NCI-H2227 (cell line): ENCODE results near the gene MSI2.
A peak's percentile ranks its signal among the peaks of the same experiment; 100 is the strongest.

Experiments used
- DNase-seq: peaks from one replicate; lab custom pipeline; 2025; ENCODE audit not compliant: unreplicated experiment; lab: John Stamatoyannopoulos, UW

MSI2 gene

DNA sequence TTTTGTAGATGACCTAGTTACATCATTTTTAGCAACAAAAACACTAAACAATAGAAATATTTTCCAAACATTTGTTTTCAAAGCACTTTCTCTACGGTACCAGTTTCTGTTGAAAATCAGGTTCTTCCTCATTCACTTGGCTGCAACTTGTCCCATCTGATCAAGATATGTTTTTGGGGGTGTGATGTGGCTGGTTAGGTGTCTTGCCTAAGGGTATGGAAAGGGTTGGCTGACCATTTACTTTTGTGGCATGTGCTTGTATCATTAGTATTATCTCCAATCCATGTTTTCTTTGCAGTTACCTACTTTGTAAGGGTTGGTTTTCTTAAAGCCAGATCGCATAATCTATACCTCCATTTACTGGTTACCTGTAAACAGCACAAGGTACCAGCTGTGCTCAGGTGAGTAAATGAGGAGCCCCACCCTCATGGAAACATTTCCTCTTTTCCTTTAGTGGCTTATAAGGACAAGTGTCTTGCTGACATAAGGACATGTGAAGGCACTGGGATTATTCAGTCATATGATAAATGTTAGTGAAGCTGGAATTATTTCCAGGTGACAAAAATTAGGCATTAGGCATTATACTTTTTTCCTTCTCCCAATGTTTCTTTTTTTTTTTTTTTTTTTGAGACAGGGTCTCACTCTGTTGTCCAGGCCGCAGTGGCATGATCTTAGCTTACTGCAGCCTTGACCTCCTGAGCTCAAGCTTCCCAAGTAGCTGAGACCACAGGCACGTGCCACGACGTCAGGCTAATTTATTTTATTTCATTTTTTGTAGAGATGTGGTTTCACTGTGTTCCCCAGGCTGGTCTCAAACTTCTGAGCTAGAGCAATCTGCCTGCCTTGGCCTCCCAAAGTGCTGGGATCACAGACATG lies 326.8 kb downstream of the MSI2 start:
- no peak for DNase-seq

DNA sequence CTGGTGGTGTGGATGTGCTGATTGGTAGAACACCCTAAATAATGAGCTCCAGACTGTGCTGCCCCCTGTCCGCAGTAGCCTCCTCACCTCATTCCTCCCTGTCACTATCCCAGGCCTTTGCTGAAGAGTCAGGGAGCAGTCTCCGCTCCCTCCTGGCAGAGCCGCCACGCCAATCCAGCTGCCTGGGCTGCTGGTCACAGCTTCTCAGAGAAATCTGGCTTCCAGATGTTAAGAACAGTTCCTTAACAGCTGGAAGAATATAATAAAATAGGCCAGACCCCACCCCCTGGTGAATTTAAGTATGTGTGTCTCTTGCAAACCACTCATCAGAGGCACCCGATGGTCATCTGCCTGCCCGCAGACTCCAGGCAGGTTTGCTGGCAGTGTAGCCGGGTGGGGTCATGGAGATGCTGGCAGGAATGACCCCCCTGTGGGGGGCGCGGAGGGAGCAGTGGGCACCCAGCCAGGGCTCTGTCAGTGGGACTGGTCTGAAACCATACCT lies 327.8 kb downstream of the MSI2 start:
- no peak for DNase-seq

DNA sequence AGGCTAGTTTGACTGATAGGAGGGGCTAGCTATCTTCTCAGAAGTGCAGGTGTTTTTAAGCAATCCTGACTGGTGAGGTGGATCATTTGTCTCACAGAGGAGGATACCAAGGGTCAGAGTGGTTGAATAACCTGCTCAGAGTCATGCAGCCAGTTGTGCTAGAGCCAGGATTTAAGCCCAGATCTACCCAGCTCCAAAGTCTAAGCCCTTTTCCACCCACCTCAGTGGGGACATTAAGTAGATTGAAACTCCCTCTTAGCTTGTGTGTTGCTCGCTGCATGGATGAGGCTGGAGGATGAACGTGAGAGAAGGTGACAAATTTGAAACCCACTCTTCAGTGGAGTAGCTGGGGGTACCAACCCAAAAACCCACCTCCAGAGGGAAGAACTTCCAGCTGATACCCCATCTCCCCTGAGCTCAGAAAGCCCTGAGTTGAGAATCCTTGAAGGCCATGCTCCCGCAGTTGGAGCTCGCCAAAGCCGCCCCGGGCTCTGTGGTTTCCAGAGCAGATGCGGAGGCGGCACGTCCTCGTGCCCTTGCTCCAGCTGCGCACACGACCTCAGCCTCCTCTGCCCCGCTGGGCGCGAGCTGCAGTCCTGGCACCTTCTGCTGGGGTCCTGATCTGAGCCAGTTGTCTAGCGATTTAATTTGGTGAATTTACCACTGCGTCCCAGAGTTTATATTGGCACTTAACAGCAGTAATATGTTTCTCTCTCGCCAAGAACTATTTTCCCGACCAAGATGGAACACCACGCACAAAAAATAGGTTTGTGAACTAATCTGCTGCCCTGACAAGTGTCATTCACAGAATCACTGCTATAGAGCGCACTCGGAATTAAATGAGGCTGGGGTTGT lies 329.2 kb downstream of the MSI2 start:
- DNase-seq: peak; percentile 50

DNA sequence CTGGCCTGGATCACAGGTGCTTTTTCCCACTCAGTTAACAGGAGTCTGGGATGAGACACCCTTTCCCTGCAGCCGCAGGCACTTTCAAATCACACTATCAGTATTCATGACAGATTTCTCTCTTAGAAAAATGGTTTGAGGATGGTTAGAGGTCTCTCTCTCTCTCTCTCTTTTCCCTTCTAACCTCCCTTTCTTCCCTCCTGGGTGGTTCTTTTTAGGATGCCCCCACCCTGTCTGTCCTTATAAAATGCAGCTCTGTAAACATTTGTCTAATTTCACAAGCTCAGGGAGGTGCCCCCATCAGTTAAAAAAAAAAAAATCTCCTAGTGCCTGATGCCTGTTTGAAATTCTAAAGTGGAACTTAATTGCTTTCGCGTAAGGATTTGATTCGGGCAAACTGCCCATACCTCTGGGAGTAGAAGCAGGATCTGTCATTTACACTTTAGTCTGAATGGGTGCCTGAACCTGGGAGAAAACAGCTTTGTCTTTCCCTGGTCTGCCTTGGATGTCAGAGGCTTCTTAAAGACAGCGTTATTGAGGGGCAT lies 329.9 kb downstream of the MSI2 start:
- peak; percentile 38 for DNase-seq

DNA sequence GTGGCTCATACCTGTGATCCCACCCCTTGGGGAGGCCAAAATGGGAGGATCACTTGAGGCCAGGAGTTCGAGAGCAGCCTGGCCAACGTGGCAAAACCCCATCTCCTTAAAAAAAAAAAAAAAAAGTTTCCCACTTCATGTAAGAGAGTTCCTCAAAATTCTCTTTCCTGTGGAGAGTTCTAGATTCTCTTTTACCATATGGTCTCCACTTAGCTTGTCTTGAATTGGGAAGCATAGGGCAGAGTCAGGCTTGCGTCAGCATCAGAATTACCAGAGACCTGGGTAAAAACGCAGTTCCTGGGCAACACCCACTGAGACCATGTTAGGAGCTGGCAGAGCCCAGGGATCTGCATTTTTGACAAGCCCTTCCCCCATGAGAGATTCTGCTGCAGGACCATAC lies 330.4 kb downstream of the MSI2 start:
- DNase-seq: no peak

DNA sequence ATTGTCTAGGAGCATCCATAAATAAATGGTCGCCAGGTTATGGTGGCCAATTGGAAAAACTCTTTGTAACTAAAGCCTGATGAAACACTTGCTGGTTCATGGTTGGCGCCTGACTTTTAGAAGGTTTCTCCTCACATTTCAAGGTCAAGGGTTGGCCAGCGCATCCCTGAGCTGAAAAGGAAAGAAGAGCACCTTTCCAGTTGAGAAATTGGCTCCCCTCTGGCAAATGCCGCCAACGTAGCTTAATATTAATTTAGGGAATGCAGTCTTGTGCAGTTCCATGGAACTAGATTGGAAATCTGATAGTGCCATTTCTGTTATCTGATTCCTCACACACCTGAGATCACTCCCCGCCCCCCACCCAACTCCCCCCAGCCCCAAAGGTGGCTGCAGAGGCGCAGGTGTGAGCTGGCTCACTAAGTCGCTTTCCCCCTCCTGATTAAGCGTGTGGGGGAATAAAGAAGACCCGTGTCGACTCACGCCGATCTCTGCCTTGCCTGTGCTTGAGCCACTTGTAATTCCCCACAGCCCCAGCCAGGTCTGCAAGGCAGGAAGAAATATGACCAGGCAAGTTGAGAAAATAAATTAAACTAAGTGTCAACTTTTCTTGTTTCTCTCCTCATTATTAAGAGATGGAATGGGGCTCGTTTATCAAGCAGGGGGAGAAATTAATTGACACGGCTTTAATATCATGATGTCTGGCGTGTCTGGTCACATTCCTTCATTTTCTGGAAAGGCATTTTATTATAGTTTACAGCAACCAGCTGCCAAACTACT lies 331.1 kb downstream of the MSI2 start:
- no peak for DNase-seq

DNA sequence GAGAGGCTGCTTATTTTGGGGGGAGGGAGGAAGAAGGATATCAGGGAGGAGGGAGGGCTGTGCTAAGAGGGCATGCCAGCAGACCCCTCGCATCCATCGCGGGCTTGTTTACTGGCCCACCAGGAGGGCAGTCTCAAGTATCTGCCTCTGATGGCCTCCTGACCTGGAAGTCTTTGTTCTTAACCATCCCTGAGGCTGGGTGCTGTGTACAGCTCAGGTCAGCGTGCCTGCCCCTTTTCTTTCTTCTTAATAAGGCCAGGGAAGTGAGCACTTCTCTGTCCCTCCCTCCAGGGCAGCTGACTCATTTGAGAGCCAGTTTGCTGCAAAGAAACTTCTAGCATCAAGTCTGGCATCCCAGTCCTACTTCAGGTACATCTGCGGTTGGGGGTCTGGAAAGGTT lies 331.8 kb downstream of the MSI2 start:
- peak; percentile 27 for DNase-seq

DNA sequence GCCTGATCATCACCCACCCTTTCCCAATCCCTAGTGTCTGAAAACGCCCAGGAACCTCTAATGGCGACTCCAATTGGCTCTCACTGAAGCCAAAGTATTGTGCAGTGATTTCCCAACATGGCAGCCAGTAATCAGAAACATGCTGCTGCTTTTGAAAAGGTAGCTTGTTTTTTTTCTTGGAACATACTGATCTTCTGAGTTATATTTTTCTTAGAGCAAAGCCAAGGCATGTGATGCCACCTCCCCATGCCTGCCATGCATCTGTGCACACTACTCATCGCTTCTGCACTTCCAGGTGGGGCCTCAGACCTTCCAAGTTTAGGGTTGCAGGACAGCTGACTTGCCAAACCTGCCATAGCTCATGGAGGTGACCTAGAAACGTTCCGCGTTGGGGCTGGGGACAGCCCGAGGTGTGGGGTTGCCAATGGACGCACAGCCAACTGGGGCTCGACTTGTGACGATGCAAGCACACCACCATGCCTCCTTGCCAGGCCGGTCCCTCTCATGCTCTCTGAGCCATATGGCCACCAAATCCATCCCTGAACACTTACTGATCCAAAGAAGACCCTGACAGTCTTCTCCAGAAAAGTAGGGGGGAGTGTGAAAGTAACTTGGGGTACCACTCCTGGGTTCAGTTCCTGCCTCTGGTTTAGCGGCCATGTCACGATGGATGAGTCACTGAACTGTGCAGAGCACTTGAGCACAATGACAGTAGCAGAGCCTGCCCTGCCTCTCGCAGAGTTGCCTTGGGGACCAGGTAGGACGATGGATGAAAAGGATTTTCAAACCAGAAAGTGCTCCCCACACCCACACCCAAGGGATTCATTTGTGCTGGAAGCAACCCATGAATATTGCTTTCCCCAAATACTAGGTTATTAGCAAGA lies 333.1 kb downstream of the MSI2 start:
- no peak for DNase-seq

DNA sequence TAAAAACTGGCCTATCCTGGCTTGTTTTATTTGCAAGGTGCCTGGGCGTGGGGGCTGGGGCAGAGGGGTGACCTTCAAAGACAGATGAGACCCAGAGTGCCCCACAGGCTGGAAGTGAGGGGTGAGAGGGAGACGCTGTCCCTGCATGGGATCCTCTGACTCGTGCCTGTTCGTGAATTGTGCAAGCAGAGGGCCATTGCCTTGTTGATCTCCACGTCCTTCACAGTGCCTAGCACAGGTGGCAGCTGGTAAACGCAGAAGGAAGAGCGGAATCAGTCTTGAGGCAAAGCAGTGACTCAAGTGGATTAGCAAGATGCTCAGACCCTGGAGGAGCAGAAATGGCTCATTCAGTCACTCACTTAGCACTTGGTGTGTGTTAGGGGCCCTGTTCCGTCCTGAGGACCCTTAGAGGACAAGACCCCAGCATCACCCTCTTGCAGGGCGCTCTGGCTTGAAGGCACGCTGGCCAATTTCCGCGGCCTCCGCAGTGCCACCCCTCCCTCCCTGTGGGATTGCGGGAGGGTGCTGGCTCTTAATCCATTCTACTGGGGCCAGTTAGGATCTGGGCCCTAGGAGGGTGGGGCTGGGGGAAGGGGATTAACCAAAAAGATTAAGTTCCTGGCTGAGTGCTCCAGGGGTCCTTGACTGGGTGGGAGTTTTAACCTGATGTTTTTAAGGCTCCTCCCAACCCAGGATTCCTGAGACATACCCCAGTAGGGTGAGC lies 337.6 kb downstream of the MSI2 start:
- no peak for DNase-seq

DNA sequence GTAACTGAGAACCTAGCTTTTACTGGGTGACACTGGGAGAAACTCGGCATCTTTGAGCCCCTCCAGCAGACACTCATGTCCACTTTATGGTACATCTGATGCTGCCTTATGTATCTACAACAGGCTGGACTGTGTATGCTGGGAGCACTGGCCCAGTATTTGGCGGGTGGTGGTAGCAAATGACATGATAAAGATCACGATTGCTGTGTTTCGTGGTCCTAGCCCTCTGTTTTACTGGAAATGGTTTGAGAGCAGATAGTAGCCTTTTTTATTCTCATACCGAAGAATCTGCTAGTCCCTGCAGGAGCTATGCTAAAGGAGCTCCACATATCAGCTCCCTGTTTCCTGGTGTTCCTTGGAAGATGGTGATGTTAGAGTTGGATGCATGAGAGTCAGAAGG lies 338.4 kb downstream of the MSI2 start:
- no peak for DNase-seq

DNA sequence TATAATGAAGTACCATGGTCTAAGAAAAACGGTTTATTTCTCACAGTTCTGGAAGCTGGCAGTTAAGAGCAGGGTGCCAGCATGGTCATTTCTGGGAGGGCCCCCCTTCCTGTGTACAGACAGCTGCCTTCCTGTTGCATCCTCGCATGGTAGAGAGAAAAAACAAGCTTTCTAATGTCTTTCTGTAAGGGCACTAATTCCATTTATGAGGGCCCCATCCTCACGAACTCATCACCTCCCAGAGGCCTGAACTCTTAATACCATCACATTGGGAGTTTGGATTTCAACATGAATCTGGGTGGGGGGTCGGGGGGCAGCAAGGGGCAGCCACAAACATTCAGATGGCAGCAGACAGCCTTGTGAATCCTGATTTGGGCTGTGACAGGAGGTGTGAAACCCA lies 339.1 kb downstream of the MSI2 start:
- no peak for DNase-seq

DNA sequence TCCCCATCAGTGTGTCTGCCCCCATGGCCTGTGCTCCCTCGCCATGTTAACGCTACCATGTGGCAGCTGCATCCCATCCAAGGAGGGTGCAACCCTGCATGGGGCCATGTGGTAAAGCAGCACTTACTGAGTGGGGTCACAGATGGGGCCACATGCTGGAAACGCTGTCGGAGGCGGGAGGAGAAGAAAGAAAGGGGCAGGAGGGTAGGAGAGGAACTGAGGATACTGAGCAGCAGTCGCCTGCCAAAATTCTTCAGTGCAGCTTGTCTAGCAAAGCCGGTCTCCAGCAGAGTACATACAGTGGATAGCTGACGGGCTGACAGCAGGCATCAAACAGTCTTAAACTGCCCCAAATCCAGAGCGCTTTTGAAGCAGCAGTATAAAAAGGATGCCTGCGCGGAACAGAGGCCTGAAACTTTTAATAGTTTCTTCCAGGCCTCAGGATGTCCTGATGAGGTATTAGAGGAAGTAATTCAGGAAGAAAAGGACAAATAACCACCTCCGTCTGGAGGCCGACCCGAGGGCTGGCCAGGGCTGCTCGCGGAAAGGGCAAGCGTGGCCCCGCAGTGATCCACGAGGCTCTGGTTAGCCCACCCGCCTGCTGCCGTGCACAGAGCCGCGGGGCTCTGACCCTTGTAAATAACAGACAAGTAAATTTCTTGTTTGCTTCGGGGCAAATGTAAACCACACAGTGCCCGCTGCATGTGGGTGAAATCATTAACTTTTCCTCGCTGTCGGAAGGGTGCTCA lies 339.8 kb downstream of the MSI2 start:
- no peak for DNase-seq

DNA sequence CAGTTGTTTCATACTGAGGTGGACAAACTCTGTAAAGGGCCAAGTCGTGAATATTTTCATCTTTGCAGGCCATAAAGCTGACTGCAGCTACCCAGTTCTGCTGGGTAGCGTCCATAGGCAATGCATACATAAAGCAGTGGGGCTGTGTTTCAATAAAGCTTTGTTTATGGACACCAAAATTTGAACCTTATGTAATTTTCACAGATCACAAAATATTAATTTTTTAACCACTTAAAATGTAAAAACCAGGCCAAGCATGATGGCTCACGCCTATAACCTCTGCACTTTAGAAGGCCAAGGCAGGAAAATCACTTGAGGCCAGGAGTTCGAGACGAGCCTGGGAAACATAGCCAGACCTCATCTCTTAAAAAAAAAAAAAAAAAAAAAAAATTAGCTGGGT lies 340.8 kb downstream of the MSI2 start:
- DNase-seq: no peak

DNA sequence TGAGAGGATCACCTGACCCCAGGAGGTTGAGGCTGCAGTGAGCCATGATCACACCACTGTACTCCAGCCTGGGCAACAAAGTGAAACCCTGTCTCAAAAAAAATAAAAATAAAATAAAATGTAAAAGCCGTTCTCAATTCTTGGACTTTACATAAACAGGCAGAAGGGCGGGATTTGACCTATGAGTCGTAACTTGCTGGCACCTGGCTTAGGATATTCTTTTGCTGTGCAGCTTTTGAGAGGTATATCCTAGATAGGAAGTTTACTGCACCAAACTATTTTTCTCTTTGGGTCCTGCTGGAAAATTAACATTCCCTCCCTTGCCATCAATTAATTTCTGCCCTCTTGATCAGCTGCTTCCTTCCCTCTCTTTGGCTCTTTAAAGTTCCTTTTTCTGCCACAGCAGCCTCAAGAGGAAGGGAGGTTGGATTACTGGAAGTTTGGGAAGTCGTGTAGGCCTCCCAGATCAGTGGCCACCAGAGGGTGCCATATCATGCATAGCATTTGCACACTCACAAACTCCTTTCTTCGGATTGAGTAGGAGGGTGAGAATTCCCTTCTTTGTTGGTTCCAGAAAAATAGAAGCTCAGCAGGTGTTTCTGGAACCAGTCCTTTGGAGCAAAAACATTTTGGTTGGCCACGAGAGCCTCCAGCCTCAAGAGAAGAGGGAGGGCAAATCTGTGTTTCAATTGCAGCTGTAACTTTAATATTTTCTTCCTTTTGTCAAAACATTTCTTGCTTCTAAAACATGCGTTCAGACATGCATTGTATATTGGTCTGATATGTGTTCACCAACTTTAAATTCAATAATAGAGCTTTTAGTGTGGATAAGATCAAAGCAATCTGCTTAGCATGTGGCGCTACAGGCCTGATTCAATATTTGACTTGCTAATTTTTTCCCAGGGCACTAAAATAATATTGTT lies 341.5 kb downstream of the MSI2 start:
- DNase-seq: peak; percentile 83

DNA sequence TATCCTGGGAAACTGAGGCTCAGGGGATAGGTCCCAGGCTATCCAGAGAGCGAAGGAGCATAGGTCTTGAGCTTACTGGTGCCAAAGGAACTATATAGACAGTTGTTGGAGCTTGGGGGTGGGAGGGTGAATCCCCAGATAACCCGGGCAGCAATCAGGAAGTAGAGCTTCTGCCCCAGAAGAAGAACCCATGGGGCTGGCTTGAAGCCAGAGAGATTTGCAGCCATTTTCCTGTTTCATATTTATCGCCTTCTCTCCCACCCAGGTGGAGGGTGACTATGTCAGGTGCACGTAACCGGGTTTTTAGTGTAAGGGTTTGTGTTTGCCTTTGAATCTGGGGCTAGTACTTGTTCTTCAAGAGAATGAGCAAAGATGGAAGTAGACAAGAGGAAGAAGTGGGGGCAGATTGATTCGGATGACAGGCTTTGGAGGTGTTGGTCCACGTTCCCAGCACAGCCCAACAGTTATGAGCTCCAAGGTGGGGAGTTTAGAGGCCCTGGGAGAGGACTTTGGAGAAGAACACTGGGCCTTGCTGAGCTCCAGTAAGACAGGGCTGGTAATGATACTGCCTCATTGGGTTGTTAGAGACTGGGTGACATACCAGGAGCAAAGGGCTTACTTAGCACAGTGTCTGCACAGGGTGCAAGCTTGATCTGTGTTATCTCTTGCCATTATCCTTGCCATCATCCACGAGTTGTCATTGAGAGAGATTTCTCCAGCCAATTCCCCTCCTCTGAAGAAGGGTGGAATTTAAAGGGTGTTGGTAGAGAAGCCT lies 343.1 kb downstream of the MSI2 start:
- DNase-seq: no peak

DNA sequence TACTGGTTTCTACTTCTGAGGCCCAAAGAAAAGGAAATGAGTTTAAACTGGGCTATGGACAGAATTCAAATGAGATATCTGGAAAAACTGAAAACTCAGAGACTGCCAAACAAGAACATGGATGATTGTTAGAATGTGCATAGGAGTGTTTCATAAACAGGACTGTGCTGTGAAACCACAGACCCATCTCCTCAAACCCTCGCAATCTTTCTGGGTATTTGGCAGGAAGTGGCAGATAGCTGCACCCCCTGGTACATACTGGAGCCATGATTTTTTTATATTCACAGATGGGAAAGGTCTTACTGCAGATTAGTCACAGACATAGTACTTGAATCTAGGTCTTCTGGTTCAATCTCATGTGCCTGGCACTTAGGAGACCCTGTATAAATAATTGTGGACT lies 343.8 kb downstream of the MSI2 start:
- no peak for DNase-seq
